Ishikawa (cell line): Measurements from ENCODE around the gene ST8SIA2.

Experiments used
- CEBPB ChIP-seq: IDR thresholded peaks from 2 replicates; pipeline ENCODE4 v1.6.1; 2012
- CREB1 ChIP-seq: IDR thresholded peaks from 2 replicates; pipeline ENCODE4 v1.6.1; 2012; ENCODE audit warnings: low read depth
- EGR1 ChIP-seq: IDR thresholded peaks from 2 replicates; pipeline ENCODE4 v1.6.1; 2012
- EP300 ChIP-seq: IDR thresholded peaks from 2 replicates; pipeline ENCODE4 v1.6.1; 2012; ENCODE audit warnings: borderline replicate concordance
- FOXM1 ChIP-seq: IDR thresholded peaks from 2 replicates; pipeline ENCODE4 v1.6.1; 2012; ENCODE audit warnings: low read depth, borderline replicate concordance
- NFIC ChIP-seq: IDR thresholded peaks from 2 replicates; pipeline ENCODE4 v1.6.1; 2012
- RAD21 ChIP-seq: IDR thresholded peaks from 2 replicates; pipeline ENCODE4 v1.6.1; 2012; ENCODE audit warnings: low read depth
- TAF1 ChIP-seq: IDR thresholded peaks from 2 replicates; pipeline ENCODE4 v1.6.1; 2012; ENCODE audit warnings: low read depth, mild to moderate bottlenecking
- TCF12 ChIP-seq: IDR thresholded peaks from 2 replicates; pipeline ENCODE4 v1.6.1; 2012; ENCODE audit warnings: low read depth
- TEAD4 ChIP-seq: IDR thresholded peaks from 2 replicates; pipeline ENCODE4 v1.6.1; 2012
- YY1 ChIP-seq: IDR thresholded peaks from 2 replicates; pipeline ENCODE4 v1.6.1; 2012; ENCODE audit warnings: low read depth
- ZBTB7A ChIP-seq: IDR thresholded peaks from 2 replicates; pipeline ENCODE4 v1.6.1; 2012; ENCODE audit warnings: low read depth
- TF ChIP-seq, protein P1 (sequence below): IDR thresholded peaks from 2 replicates; pipeline ENCODE4 v1.6.1; 2012; ENCODE audit warnings: low read depth, mild to moderate bottlenecking
- TF ChIP-seq, protein P2 (sequence below): IDR thresholded peaks from 2 replicates; pipeline ENCODE4 v1.6.1; 2012
- TF ChIP-seq, protein P3 (sequence below): IDR thresholded peaks from 2 replicates; pipeline ENCODE4 v1.6.1; 2012

The ST8SIA2 gene

DNA sequence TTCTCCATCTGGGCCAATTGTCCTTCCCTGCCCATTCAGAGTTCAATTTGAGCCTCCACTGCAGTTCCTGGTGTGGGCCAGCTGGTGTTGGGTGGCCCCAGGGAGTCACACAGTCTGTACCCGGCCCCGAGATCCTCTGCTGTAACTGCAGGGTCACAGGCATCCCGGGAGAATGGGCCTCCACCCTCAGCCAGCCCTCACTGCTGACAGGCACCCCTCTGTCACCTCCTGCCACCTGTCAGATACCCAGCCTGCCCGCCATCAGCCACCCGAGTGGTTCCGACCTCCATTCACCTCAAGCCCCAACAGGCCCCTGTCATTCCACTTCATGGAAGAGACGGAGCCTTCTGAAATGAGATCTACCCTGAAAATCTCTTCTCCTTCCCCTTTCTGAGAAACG, 73.2 kb downstream of the ST8SIA2 start:
- TF ChIP-seq CEBPB (no peak), RAD21 (no peak), EGR1 (no peak), EP300 (no peak), ZBTB7A (no peak), TAF1 (no peak), CREB1 (no peak), YY1 (no peak), TEAD4 (no peak), FOXM1 (no peak), TCF12 (no peak), NFIC (no peak)
- TF ChIP-seq, protein P1, sequence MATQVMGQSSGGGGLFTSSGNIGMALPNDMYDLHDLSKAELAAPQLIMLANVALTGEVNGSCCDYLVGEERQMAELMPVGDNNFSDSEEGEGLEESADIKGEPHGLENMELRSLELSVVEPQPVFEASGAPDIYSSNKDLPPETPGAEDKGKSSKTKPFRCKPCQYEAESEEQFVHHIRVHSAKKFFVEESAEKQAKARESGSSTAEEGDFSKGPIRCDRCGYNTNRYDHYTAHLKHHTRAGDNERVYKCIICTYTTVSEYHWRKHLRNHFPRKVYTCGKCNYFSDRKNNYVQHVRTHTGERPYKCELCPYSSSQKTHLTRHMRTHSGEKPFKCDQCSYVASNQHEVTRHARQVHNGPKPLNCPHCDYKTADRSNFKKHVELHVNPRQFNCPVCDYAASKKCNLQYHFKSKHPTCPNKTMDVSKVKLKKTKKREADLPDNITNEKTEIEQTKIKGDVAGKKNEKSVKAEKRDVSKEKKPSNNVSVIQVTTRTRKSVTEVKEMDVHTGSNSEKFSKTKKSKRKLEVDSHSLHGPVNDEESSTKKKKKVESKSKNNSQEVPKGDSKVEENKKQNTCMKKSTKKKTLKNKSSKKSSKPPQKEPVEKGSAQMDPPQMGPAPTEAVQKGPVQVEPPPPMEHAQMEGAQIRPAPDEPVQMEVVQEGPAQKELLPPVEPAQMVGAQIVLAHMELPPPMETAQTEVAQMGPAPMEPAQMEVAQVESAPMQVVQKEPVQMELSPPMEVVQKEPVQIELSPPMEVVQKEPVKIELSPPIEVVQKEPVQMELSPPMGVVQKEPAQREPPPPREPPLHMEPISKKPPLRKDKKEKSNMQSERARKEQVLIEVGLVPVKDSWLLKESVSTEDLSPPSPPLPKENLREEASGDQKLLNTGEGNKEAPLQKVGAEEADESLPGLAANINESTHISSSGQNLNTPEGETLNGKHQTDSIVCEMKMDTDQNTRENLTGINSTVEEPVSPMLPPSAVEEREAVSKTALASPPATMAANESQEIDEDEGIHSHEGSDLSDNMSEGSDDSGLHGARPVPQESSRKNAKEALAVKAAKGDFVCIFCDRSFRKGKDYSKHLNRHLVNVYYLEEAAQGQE: no peak
- TF ChIP-seq, protein P2, sequence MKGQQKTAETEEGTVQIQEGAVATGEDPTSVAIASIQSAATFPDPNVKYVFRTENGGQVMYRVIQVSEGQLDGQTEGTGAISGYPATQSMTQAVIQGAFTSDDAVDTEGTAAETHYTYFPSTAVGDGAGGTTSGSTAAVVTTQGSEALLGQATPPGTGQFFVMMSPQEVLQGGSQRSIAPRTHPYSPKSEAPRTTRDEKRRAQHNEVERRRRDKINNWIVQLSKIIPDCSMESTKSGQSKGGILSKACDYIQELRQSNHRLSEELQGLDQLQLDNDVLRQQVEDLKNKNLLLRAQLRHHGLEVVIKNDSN: no peak
- TF ChIP-seq, protein P3, sequence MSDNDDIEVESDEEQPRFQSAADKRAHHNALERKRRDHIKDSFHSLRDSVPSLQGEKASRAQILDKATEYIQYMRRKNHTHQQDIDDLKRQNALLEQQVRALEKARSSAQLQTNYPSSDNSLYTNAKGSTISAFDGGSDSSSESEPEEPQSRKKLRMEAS: no peak

DNA sequence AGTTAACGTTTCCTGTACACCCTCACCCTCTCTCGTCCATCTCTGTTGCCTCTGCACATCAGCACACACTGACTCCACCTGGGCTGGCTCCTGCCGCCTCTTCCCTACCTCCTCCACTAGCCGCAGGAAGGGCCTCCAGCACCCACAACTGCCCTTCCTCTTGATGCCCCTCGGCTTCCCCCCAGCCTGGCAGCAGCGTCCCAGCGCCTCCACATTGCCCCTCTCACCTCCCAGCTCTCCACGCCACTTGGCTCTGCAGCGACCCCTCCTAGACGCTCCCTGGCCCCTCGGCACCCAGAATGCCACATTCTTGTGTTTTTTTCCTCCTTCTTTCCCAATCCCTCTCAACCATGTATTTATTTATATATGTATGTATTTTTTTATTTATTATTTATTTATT, 73.6 kb downstream of the ST8SIA2 start:
- TF ChIP-seq, protein P2: no peak
- TF ChIP-seq, protein P3: no peak
- no peak for TF ChIP-seq EGR1
- TF ChIP-seq RAD21: no peak
- no peak for TF ChIP-seq NFIC
- TF ChIP-seq TAF1: no peak
- TF ChIP-seq, protein P1: no peak
- no peak for TF ChIP-seq FOXM1
- TF ChIP-seq YY1: no peak
- TF ChIP-seq EP300: no peak
- no peak for TF ChIP-seq TCF12
- no peak for TF ChIP-seq CREB1
- TF ChIP-seq ZBTB7A: no peak
- TF ChIP-seq CEBPB: no peak
- TF ChIP-seq TEAD4: no peak

DNA sequence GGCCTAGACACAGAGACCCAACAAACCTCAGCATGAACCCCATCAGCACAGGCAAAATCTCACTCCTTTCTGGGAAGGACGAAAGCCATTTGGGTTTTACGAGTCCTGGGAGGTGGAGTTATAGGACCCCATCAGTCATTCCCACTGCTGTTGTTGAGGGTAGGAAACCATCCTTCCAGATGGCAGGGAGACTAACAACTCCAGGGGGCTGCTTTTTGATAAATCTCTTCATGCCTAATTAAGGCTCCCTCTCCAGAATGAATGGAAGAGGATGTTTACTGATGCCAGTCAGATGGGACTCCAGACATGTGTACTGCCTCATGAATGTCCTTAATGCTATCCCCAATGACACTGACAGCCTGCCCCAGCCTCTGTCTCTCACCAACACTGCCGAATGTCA, 75.3 kb downstream of the ST8SIA2 start:
- TF ChIP-seq, protein P1: no peak
- TF ChIP-seq FOXM1 (no peak), CEBPB (no peak), EP300 (no peak)

DNA sequence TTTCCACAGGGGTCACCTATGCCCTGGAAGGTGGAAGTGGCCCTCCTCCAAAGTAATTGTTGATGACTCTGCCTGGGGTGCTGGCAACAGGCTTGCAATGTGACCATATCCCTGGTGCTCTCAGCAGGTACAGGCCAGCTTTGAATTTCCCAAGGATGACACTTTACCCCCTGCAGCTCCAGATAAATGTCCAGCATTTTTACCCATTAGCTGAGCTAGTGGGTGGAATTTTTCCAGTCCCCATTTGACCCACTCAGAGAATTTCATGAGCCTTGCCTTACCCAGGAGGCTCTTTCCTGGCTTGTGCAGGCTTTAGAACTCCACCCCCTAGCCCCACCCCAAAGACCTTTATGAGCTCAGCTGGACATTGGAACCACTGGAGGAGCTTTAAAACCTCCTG, 77.6 kb downstream of the ST8SIA2 start:
- no peak for TF ChIP-seq RAD21
- TF ChIP-seq ZBTB7A: no peak
- no peak for TF ChIP-seq EP300
- TF ChIP-seq CEBPB: no peak
- TF ChIP-seq, protein P1: no peak
- TF ChIP-seq CREB1: no peak
- TF ChIP-seq NFIC: no peak
